CD4-positive, alpha-beta T cell (primary cell): ENCODE measurements around the gene KRTAP10-1. TPM values are rescaled to one million over a fixed set of nuclear protein-coding genes. Genes with fewer than 3 reads are reported as not detected.

Source experiments
- ATAC-seq: fragments of 200-7000 bp; cut with Tn5 transposase; one replicate; pipeline ENCODE4 v1.10.0; 2022; ENCODE audit warnings: mild to moderate bottlenecking; ENCODE audit not compliant: poor library complexity
- CTCF ChIA-PET: fragments of 350-600 bp; sonication (Branson Sonifier 250); formaldehyde crosslinking; loops from one replicate; lab custom pipeline; 2021; ENCODE audit warnings: antibody characterized with exemption, inconsistent platforms; lab: Charles Lee
- POLR2A ChIA-PET: fragments of 350-600 bp; sonication (Branson Sonifier 250); formaldehyde crosslinking; loops from one replicate; lab custom pipeline; 2021; ENCODE audit warnings: antibody characterized with exemption, inconsistent platforms; lab: Charles Lee
- DNase-seq, 14 experiments: peaks; one replicate each; pipeline ENCODE4 v3.0.0-alpha.2; 2013 to 2020; ENCODE audit warnings: mixed read lengths in 2 of 14
- H3K27ac ChIP-seq, 2 donors: one replicate each; pipeline versions ENCODE4 v1.5.1 to v1.7.0; 2013; ENCODE audit warnings: low read length in 2 of 2, low read depth in 1 of 2, mild to moderate bottlenecking in 1 of 2
- H3K27me3 ChIP-seq, 2 experiments: 1 replicate in 1 of 2; 2 replicates in 1 of 2; pipeline versions ENCODE4 v1.6.1 to v1.7.0; 2013; ENCODE audit warnings: low read length in 2 of 2, control low read depth in 1 of 2, mild to moderate bottlenecking in 1 of 2, moderate library complexity in 1 of 2; ENCODE audit not compliant: insufficient read depth in 2 of 2, control insufficient read depth in 1 of 2
- H3K36me3 ChIP-seq: one replicate; pipeline ENCODE4 v1.6.1; 2013; ENCODE audit warnings: low read length, control low read depth; ENCODE audit not compliant: insufficient read depth
- H3K4me1 ChIP-seq: one replicate; pipeline ENCODE4 v1.6.1; 2013; ENCODE audit warnings: low read length, control low read depth; ENCODE audit not compliant: insufficient read depth
- H3K4me3 ChIP-seq: one replicate; pipeline ENCODE4 v1.5.1; 2013; ENCODE audit warnings: mild to moderate bottlenecking, low read length, moderate library complexity
- H3K9me3 ChIP-seq, 2 experiments: 1 replicate in 1 of 2; 2 replicates in 1 of 2; pipeline versions ENCODE4 v1.6.1 to v1.7.0; 2013; ENCODE audit warnings: low read length in 2 of 2, mild to moderate bottlenecking in 2 of 2, control low read depth in 1 of 2, moderate library complexity in 1 of 2; ENCODE audit not compliant: control insufficient read depth in 1 of 2, insufficient read depth in 1 of 2
- H3K27ac Mint-ChIP-seq: one replicate; pipeline ENCODE4 v1.8.0; 2020; ENCODE audit warnings: mixed read lengths
- H3K27me3 Mint-ChIP-seq: one replicate; pipeline ENCODE4 v1.8.0; 2021; ENCODE audit warnings: mixed read lengths
- H3K36me3 Mint-ChIP-seq: one replicate; pipeline ENCODE4 v1.8.0; 2021; ENCODE audit warnings: low read depth, mixed read lengths
- H3K4me1 Mint-ChIP-seq: one replicate; pipeline ENCODE4 v1.8.0; 2021; ENCODE audit warnings: low read depth, mixed read lengths
- H3K4me3 Mint-ChIP-seq: one replicate; pipeline ENCODE4 v1.8.0; 2020; ENCODE audit warnings: mild to moderate bottlenecking, mixed read lengths
- H3K9me3 Mint-ChIP-seq: one replicate; pipeline ENCODE4 v1.8.0; 2020; ENCODE audit warnings: mixed read lengths
- intact Hi-C, 2 experiments: fragments of 100-400 bp; cut with DNase I in 1 of 2; cut with micrococcal nuclease in 1 of 2; formaldehyde crosslinking; loops; one replicate each; pipeline versions ENCODE4 v1.15.1 to v1.9.0; 2023 to 2025; cut with DNase I, micrococcal nuclease
- total RNA-seq, 174 experiments: library from RNA in 2 of 174; stranded (reverse) in 2 of 174; gene quantifications; one replicate each; pipeline ENCODE4 v1.2.3 and lab custom pipeline; 2021 to 2026
- TF ChIP-seq, protein P1 (sequence below): fragments of 200-600 bp; IDR thresholded peaks from one replicate; pipeline ENCODE4 v1.8.0; 2022; ENCODE audit warnings: antibody characterized with exemption, mild to moderate bottlenecking

The KRTAP10-1 gene
- total RNA-seq, 2 experiments from 2014 or later, result not detected

- Histone ChIP-seq H3K4me3 (no peak overlapping the region), H3K9me3 (peaks cover 0 to 10% of the 10 kb centered on the region in 2 experiments), H3K36me3 (no peaks in the 10 kb centered on the region), H3K27me3 (no peaks in the 10 kb centered on the region), H3K4me1 (no peaks in the 10 kb centered on the region), H3K27ac (no peak overlapping the region)
- no peaks in the 10 kb centered on the region for H3K4me1 Mint-ChIP-seq
- TF ChIP-seq, protein P1, sequence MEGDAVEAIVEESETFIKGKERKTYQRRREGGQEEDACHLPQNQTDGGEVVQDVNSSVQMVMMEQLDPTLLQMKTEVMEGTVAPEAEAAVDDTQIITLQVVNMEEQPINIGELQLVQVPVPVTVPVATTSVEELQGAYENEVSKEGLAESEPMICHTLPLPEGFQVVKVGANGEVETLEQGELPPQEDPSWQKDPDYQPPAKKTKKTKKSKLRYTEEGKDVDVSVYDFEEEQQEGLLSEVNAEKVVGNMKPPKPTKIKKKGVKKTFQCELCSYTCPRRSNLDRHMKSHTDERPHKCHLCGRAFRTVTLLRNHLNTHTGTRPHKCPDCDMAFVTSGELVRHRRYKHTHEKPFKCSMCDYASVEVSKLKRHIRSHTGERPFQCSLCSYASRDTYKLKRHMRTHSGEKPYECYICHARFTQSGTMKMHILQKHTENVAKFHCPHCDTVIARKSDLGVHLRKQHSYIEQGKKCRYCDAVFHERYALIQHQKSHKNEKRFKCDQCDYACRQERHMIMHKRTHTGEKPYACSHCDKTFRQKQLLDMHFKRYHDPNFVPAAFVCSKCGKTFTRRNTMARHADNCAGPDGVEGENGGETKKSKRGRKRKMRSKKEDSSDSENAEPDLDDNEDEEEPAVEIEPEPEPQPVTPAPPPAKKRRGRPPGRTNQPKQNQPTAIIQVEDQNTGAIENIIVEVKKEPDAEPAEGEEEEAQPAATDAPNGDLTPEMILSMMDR, result no peak
- intact Hi-C loops, result no loop called here
- ATAC-seq, result no peak
- no peak overlapping the region for H3K4me3 Mint-ChIP-seq
- H3K27ac Mint-ChIP-seq, result no peak overlapping the region
- ChIA-PET CTCF (no interaction called here), POLR2A (no interaction called here)
- DNase-seq, result peak in 1 of 14 experiments; percentile 17
- no peaks in the 10 kb centered on the region for H3K9me3 Mint-ChIP-seq
- H3K36me3 Mint-ChIP-seq, result no peaks in the 10 kb centered on the region
- no peaks in the 10 kb centered on the region for H3K27me3 Mint-ChIP-seq
These were observed 17.9 kb downstream of the KRTAP10-1 start for GRCh38 chr21:44521928-44522752.

DNA sequence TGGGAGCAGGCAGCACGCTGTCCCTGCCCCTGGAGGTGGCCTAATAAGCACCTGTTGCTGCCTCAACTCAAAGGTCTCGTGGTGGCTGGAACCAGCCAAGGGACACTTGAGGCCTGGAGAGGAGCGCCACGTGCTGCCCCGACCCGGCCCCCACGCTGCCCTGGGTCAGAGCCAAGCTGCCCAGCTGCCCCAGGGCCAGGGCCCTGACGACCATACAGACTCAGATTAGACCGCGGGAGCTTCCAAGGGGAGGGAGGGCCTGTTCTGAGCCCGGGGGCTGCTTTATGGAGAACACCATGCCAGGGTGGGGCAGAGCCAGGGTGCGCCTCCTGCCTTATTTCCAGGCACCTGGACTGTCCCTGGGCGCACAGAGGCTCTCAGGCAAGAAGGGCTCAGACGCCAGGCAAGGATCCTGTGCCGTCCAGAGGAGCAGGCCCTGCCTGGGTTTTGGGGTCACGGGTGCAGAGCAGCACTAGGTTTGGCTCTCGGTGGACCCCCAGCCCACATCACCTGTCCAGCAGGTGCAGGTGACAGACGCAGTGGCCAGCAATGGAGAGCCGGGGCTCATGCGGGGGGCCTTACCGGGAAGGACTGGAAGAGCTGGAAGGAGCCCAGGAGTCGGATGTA lies 18.6 kb downstream of the KRTAP10-1 start:
- CTCF ChIA-PET, result no interaction called here
- no peaks in the 10 kb centered on the region for H3K4me1 ChIP-seq

GRCh38 chr21:44520326-44521300 lies 19.4 kb downstream of the KRTAP10-1 start:
- ChIA-PET CTCF (no interaction called here), POLR2A (no interaction called here)
- no peaks in the 10 kb centered on the region for H3K4me1 ChIP-seq
- Mint-ChIP-seq H3K4me3 (no peak overlapping the region), H3K36me3 (no peaks in the 10 kb centered on the region), H3K27ac (no peak overlapping the region), H3K27me3 (no peaks in the 10 kb centered on the region), H3K4me1 (no peaks in the 10 kb centered on the region), H3K9me3 (no peaks in the 10 kb centered on the region)
- no peak overlapping the region for H3K27ac ChIP-seq
- H3K27me3 ChIP-seq, result no peaks in the 10 kb centered on the region
- intact Hi-C loops, result no loop called here
- no peak overlapping the region for H3K4me3 ChIP-seq
- TF ChIP-seq, protein P1, result no peak
- H3K9me3 ChIP-seq, result peaks cover 0 to 10% of the 10 kb centered on the region in 2 experiments
- DNase-seq (no peak), ATAC-seq (no peak)
- H3K36me3 ChIP-seq, result no peaks in the 10 kb centered on the region

More for the DNA sequence above, 18.6 kb downstream of the KRTAP10-1 start:
- ATAC-seq (no peak), DNase-seq (peak in 1 of 14 experiments; percentile 21)
- Histone ChIP-seq H3K27ac (no peak overlapping the region), H3K4me3 (no peak overlapping the region), H3K9me3 (peaks cover 0 to 10% of the 10 kb centered on the region in 2 experiments), H3K36me3 (no peaks in the 10 kb centered on the region), H3K27me3 (no peaks in the 10 kb centered on the region)
- TF ChIP-seq, protein P1, result no peak
- Mint-ChIP-seq H3K27me3 (no peaks in the 10 kb centered on the region), H3K9me3 (no peaks in the 10 kb centered on the region), H3K27ac (no peak overlapping the region), H3K4me3 (no peak overlapping the region), H3K4me1 (no peaks in the 10 kb centered on the region), H3K36me3 (no peaks in the 10 kb centered on the region)
- intact Hi-C loops, result no loop called here
- POLR2A ChIA-PET, result no interaction called here
